HG02943 (cell line): Measurements from ENCODE around the gene CFH.
"Not testable (repeated sequence)": the region's sequence is repeated elsewhere in the genome, so short reads cannot be mapped to it uniquely, and the experiment has no call there.

Source experiments
- ATAC-seq: cut with Tn5 transposase; IDR thresholded peaks from one replicate; pipeline ENCODE4 v1.9.1; 2021; ENCODE audit warnings: mild to moderate bottlenecking, low read depth, moderate library complexity; ENCODE audit not compliant: unreplicated experiment

The CFH gene

DNA sequence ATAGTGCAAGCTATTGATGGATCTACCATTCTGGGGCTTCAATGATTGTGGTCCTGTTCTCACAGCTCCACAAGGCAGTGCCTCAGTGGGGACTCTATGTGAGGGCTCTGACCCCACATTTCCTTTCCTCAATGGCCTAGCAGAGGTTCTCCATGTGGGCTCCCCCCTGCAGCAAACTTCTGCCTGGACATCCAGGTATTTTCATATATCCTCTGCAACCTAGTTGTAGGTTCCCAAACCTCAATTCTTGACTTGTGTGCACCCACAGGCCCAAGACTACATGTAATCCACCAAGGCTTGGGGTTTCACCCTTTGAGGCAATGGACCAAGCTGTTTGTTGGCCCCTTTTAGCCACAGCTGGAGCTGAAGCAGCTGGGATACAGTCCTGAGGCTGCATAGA, 86.9 kb downstream of the CFH start:
- ATAC-seq = no peak

GRCh38 chr1:196743244-196743643, 91.4 kb downstream of the CFH start:
- peak; percentile 61 for ATAC-seq

- ATAC-seq = not testable (repeated sequence)
These were observed 113.3 kb downstream of the CFH start for GRCh38 chr1:196765019-196765740.

- not testable (repeated sequence) for ATAC-seq
These were observed 118.0 kb downstream of the CFH start for GRCh38 chr1:196769823-196770222.

GRCh38 chr1:196773713-196774112, 121.9 kb downstream of the CFH start:
- no peak for ATAC-seq

GRCh38 chr1:196774175-196774574, 122.3 kb downstream of the CFH start:
- no peak for ATAC-seq

GRCh38 chr1:196774603-196775002, 122.8 kb downstream of the CFH start, which contains the start of gene CFHR3:
TSS of gene CFHR3 (plus strand) at chr1:196774840. CDS start at chr1:196774887, 47 bp downstream.
- peak; percentile 81 for ATAC-seq

DNA sequence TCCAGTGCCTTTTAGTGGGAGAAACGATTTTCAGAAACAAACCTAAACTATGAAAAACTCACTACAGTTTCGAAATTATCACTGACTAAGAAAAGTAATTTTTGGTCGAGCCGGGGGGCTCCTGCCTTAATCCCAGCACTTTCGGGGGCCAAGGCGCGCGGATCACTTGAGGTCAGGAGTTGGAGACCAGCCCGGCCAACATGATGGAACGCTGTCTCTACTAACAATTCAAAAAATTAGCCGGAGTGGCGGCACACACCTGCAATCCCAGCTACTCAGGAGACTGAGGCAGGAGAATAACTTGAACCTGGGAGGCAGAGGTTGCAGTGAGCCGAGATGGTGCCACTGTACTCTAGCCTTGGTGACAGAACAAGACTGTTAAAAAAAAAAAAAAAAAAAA, 125.8 kb downstream of the CFH start:
- no peak for ATAC-seq

- no peak for ATAC-seq
These were observed 127.2 kb downstream of the CFH start for GRCh38 chr1:196779093-196779492.

DNA sequence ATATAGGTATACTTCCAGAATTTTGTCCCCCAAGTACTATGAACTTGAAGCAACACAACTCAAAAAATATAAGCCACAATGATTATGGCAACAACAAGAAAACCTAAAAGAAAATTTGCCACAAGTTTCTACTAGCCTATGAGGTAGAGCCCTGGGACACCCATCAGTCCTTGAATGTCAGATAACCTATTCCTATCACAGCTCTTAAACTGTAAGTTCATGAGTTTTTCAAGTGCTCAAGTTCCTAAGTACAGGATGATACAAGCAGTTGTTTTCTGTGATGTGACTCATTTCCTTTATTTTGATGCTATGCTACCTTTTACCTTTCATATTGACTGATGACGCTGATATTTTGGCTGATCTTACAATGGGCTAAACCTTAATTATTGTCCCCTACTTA, 139.4 kb downstream of the CFH start:
- ATAC-seq = not testable (repeated sequence)

DNA sequence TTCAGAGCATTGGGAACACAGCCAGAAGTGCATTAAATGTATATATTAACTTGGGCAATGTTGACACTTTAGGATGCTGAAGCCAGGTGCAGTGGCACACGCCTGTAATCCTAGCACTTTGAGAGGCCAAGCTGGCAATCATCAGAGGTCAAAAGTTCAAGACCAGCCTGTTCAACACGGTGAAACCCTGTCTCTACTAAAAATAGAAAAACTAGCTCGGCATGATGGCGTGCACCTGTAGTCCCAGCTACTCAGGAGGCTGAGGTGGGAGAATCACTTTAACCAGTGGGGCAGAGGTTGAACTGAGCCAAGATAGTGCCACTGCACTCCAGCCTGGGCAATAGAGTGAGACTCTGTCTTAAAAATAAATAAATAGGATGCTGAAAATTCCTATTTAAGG, 142.3 kb downstream of the CFH start:
- not testable (repeated sequence) for ATAC-seq
